ENCODE measurements around the gene COA7. TPM values are rescaled to one million over a fixed set of nuclear protein-coding genes. Genes with fewer than 3 reads are reported as not detected.

The COA7 gene
- total and polyA plus RNA-seq, 2 of the 8 experiments (the other 6 are each of a cell fraction or from before 2014, with no cell fraction given) = 23.2 to 61.8 TPM

DNA sequence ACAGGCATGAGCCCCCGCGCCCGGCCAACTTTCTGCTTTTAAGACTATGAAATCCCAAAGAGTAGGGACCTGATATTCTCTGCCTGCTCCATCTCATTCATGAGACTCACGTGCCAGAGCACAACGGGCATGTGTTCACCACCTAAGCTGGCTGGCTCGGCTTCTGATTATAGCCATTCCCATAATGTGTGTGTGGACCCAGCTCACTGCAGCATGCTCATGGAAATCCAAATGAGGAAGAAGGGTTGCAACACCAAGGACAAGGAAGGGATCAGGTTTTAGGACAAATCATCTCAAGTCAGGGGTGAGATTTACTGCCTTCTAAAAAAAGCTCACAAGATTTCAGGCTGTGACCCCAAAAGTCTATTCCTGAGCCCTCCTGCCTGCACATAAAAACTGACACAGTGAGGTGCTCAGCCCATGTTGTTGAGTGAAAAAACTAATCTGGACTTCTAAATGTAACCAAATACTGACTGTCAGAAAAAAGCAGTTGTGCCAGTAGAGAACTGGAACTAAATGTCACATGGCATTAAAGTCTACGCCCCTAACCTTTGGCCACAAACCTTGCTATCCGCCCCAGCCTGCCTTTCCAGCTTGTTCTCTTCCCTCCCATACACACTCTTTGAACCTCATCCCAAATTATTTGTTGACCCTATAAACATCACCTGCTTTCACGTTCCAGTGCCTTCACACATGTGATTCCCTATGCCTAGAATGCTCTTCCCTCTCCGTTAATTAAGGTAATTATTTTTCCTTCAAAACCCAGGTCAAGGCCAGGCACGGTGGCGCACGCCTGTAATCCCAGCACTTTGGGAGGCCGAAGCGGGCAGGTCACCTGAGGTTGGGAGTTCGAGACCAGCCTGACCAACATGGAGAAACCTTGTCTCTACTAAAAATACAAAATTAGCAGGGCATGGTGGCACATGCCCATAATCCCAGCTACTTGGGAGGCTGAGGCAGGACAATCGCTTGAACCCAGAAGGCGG is 9.1 kb upstream of the COA7 start:
- no peak overlapping the region for H4K8ac ChIP-seq (ENCODE audit: extremely low read depth, insufficient read depth, low read length)
- H3K9ac ChIP-seq (replicated peaks in 1 of 4; ENCODE audit: extremely low read depth in 1 of 4, low read depth in 3 of 4, low read length in 3 of 4) = no peak overlapping the region
- no peak overlapping the region for H2BK120ac ChIP-seq (replicated peaks; ENCODE audit: low read depth, low read length)
- no peak for TF ChIP-seq SP1 (IDR thresholded peaks at IDR 0.05; ENCODE audit: low read depth, low read length)
- TF ChIP-seq TEAD4 (IDR thresholded peaks at IDR 0.05; ENCODE audit: low read depth, low read length) = no peak
- TF ChIP-seq SUZ12 (IDR thresholded peaks at IDR 0.05; ENCODE audit: low read length) = no peak
- TF ChIP-seq KDM5A (IDR thresholded peaks at IDR 0.05; ENCODE audit: low read length) = no peak
- TF ChIP-seq BACH1 (IDR thresholded peaks at IDR 0.05; ENCODE audit: low read length) = no peak
- TF ChIP-seq JUND (IDR thresholded peaks at IDR 0.05; ENCODE audit: low read length) = no peak
- TF ChIP-seq GTF2F1 (IDR thresholded peaks at IDR 0.05; ENCODE audit: borderline replicate concordance, low read depth, low read length) = no peak
- no peak for TF ChIP-seq MAFK (IDR thresholded peaks at IDR 0.05; ENCODE audit: low read depth, low read length)
- H3K79me2 ChIP-seq (ENCODE audit: control insufficient read depth in 1 of 2, insufficient read depth in 2 of 2, low read length in 2 of 2) = no peaks in the 10 kb centered on the region
- no peak overlapping the region for H3K27ac ChIP-seq (ENCODE audit: low read depth, low read length)
- no peak overlapping the region for H2AK5ac ChIP-seq (ENCODE audit: low read depth, low read length)
- no peaks in the 10 kb centered on the region for H3K9me3 ChIP-seq (ENCODE audit: insufficient read depth in 2 of 2, low read depth in 1 of 2, low read length in 1 of 2)
- H3K36me3 ChIP-seq (ENCODE audit: control insufficient read depth in 2 of 4, insufficient read depth in 4 of 4, low read length in 3 of 4) = no peaks in the 10 kb centered on the region
- H3K18ac ChIP-seq (ENCODE audit: extremely low read depth, low read length) = no peak overlapping the region
- no peak overlapping the region for H4K91ac ChIP-seq (replicated peaks; ENCODE audit: insufficient read length, low read length)
- H3K27me3 ChIP-seq (replicated peaks in 1 of 4; ENCODE audit: control insufficient read depth in 3 of 4, extremely low read depth in 1 of 4, insufficient read depth in 3 of 4, low read length in 3 of 4) = no peaks in the 10 kb centered on the region
- H3K14ac ChIP-seq (ENCODE audit: insufficient read length) = no peak overlapping the region
- no peak overlapping the region for H4K5ac ChIP-seq (ENCODE audit: insufficient read length, low read depth, low read length)
- WGBS, 2 experiments (ENCODE audit: extremely low coverage in 1 of 2, insufficient coverage in 1 of 2, insufficient read length in 1 of 2, insufficient replicate concordance in 2 of 2, low coverage in 1 of 2, low lambda C conversion rate in 2 of 2, missing lambda C conversion rate in 1 of 2) = 89% methylated on average over 18 of the region's 18 CpGs; no CpG with 5 or more reads in 1 of the 2 experiments
- peaks cover 4% of the 10 kb centered on the region; the same call in 1 of the 2 replicates for H3K23me2 ChIP-seq (ENCODE audit: low read depth, low read length)
- H3K79me1 ChIP-seq (ENCODE audit: low read depth, low read length) = no peaks in the 10 kb centered on the region
- ChIA-PET CTCF (ENCODE audit: partially characterized antibody) (interaction anchor here (1.5 kb wide), 1 partner anchor 41 kb away, joined by 4 read pairs; no protein-coding TSS in a partner anchor), POLR2A (ENCODE audit: partially characterized antibody) (interaction anchor here (1.0 to 1.3 kb wide), 2 partner anchors 10 to 42 kb away, joined by 3 read pairs; no protein-coding TSS in a partner anchor)
- FAIRE-seq = no peak
- H3K4me1 ChIP-seq (replicated peaks in 1 of 4; ENCODE audit: control insufficient read depth in 3 of 4, insufficient read depth in 4 of 4, low read length in 3 of 4) = peaks cover 0 to 3% (median 0%) of the 10 kb centered on the region in 4 experiments; a peak in 1 of 7 replicates
- H3K4ac ChIP-seq (replicated peaks; ENCODE audit: insufficient read length, low read depth, low read length) = no peak overlapping the region
- DNase-seq (ENCODE audit: low read depth in 1 of 2, low spot score in 2 of 2) = no peak
- no peak overlapping the region for H3K4me3 ChIP-seq (ENCODE audit: extremely low read depth in 1 of 4, insufficient read depth in 2 of 4, low read depth in 3 of 4, low read length in 4 of 4)
- no peak overlapping the region for H2BK5ac ChIP-seq (ENCODE audit: low read depth, low read length)
- H2BK15ac ChIP-seq (ENCODE audit: low read length) = no peak overlapping the region
- H3K4me2 ChIP-seq (ENCODE audit: insufficient read depth in 1 of 2, low read depth in 2 of 2, low read length in 2 of 2) = no peak overlapping the region
- no peak overlapping the region for H2BK20ac ChIP-seq (ENCODE audit: low read length)
- H4K20me1 ChIP-seq (replicated peaks in 1 of 2; ENCODE audit: control insufficient read depth in 1 of 2, insufficient read depth in 2 of 2, low read length in 2 of 2) = no peaks in the 10 kb centered on the region
- no peak overlapping the region for H2AFZ ChIP-seq (ENCODE audit: low read length)
- H2BK12ac ChIP-seq (ENCODE audit: low read depth, low read length) = no peak overlapping the region
- no peak overlapping the region for H3K56ac ChIP-seq (replicated peaks; ENCODE audit: insufficient read length, low read depth, low read length)
- no peak overlapping the region for H3K23ac ChIP-seq (ENCODE audit: insufficient read length)
